Nucleus accumbens (tissue), 56 donors: ENCODE measurements around the gene NRCAM.
A peak's percentile ranks its signal among the peaks of the same experiment; 100 is the strongest.

Source experiments
- DNase-seq, 56 donors: peaks; one replicate each; lab custom pipeline; 2025; lab: John Stamatoyannopoulos, UW

The NRCAM gene

DNA sequence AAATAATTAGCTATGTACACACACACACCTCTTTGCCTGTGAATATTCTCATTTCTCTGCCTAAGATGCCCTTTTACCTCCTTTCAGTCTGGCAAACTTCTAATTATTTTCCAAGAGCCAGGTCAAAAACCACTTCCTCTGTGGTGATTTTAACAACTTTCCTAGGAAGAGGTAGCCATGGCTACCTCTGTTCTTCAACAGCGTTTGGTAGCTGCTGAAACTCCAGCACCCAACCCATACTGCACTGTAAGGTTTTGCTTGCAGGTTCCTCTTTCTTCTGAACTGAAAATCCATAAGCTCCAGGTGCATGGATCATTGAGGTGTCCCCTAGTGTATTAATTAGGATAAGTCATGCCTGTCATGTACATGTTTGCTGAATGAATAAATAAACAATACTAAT lies 25.6 kb downstream of the NRCAM start:
- DNase-seq: no peak

DNA sequence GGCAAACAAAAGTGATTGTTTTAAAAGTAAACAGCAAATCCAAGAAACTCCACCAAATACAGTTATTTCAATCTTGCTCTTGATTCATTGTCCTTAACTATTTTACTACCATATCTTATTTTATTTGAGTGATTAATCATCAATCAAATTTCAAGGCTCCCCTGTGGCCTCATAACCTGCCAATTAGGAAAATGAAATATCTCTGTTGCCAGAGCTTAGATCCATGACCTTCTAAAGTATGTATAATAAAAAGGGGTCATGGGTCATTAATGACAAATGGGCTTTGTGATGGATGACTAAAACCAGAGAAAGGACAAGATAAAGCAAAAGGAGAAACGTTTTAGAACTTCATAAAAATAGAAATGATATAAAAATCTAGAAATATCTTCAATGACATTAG lies 28.5 kb downstream of the NRCAM start:
- no peak for DNase-seq

GRCh38 chr7:108425714-108426275 lies 30.4 kb downstream of the NRCAM start:
- DNase-seq: no peak

GRCh38 chr7:108424013-108424412 lies 32.2 kb downstream of the NRCAM start:
- no peak for DNase-seq

GRCh38 chr7:108423089-108423989 lies 32.9 kb downstream of the NRCAM start:
- DNase-seq: no peak

DNA sequence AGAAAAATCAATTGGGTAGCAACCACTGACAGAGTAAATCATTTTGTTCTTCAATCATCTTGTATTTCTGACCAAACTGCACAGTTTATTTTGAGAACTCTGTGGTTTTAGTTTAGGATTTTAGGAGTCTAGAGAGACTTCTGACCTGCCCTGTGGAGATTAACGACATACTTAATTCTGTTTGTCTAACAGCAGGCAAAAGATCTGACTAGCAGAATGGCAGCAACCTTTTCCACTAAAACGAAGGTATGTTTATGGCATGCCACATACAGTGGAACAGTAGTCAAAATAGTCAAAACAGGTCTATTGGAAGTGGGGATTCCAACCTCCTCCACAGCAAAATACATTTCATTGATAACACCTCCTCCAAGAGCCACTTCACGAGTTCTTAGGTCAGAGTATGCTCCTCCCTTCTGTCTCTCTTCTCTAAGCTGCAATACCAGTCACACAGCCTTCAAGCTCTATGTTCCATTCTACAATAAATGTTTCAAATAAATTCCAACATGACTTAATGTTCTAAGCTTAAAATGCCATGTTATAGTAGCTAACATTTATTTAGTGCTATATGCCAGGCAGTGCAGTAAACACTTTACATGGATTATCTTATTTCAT lies 34.4 kb downstream of the NRCAM start:
- DNase-seq: no peak

DNA sequence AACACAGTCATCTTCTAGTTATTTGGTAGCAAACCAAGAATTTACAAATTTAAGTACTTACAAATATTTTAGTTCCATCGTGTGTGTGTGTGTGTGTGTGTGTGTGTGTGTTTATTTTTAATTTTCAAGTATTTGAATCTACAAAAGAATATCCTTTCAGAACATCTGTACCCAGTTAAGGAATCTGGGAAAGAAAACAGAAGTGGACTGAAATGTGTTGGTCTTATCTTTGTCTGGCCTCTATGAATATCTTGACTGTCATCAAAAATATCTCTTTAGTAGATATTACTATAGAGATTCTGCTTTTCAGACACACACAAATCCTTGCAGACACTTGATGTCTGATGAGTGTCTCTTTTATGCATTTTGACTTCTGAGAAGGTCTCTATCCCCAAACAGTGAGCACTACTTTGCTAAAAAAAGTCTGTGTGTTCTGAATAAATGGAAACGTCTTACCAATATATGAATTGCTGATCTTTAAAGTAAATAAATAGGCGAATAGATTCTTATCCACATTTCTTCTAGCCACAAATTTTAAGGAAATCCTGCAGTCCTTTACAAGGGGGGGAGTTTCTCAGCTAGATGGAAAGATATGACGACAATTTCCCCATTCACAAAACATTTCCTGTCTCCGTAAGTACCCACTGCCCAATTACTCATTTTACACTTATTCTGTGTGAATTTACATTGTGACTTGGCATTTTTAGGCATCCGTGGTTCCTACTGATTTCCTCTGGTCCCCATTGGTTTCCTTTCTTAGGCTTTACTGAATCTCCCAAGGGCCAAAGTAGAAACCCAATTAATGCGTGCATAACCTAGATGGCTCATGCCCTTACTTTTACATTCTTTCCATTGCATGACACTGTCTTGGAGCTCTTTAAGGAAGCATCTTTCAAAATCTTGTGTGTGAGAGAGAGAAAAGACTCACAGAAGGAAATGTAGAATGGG lies 36.0 kb downstream of the NRCAM start:
- no peak for DNase-seq

GRCh38 chr7:108418946-108419345 lies 37.3 kb downstream of the NRCAM start:
- DNase-seq: no peak

- DNase-seq: no peak
Measured at GRCh38 chr7:108417926-108418325, 38.3 kb downstream of the NRCAM start.

GRCh38 chr7:108417144-108417543 lies 39.1 kb downstream of the NRCAM start:
- no peak for DNase-seq

- DNase-seq: peak in 21 of 56 donors; percentile 10 to 67 (median 39)
Measured at GRCh38 chr7:108415821-108416536, 40.3 kb downstream of the NRCAM start.

DNA sequence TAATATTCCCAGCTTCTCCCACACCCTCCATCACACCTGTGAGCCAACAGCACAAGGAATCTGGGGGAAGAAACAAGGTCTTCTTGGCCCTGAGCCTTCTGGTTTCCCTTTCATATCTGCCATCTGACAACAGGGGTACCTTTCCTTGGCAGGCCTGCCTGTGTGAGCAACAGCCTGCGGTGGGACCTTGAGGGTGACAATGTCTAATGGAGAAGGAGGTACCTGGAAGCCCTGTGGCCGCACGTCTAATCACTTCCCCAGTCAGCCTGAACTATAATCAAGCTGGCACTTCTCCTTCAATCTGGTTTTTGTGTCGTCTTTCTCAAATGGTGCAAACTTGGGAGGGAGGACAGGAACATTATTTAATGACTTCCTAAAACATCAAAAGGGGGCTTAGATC lies 41.2 kb downstream of the NRCAM start:
- no peak for DNase-seq

GRCh38 chr7:108413782-108414492 lies 42.3 kb downstream of the NRCAM start:
- DNase-seq: no peak

DNA sequence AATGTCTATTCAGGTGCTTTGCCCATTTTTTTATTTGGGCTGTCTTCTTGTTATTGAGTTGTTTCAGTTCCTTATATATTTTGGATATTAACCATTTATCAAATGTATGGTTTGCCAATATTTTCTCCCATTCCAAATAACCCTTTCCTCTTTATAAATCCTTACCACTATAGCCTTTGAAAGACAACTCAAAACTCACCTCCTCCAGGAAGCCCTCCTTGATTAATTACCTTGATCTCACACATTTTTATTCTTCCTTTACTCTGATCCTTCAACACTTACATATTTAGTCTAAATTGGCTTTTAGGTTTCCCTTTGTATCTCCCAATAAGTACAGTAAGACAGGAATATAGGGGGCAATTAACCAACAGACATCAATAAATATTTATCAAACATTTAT lies 42.9 kb downstream of the NRCAM start:
- no peak for DNase-seq

DNA sequence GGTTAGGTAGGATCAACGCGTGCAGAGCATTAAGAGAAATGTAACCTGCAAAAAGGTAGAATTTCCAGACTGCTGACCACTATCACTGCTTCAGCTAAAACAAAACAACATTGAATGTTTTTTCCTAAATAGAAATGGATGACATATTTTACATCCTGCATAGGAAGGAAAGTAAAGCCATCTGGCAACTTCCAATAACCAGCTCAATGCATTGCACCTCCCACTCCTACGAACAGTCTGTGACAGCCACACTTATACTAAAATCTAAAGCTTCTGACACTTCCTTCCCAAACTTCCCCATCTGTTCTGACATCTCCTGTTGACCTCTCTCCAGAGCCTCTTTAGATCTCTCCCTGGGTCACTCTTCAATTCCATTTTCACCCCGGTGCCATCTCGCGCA lies 47.1 kb downstream of the NRCAM start:
- DNase-seq: no peak

GRCh38 chr7:108408296-108408991 lies 47.8 kb downstream of the NRCAM start:
- peak in 9 of 56 donors; percentile 3 to 42 (median 30) for DNase-seq

DNA sequence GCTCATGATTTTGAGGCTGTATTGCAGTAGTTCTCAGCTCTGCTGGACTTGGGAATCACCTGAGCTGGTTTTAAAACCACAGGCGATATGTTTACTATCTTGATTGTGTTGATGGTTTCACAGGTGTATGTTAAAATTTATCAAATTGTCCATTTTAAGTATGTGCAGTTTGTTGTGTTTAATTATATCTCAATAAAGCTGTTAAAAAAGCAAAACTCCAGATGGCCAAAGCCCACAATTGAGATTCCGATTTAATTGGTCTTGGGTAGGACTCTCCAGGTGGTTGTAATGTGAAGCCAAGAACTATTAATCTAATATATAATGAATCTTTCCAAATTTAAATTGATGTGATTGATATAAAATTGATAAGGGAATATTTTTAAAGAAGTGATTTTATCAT lies 48.6 kb downstream of the NRCAM start:
- DNase-seq: no peak

GRCh38 chr7:108406222-108406890 lies 49.9 kb downstream of the NRCAM start:
- DNase-seq: no peak
